Activated CD4-positive, alpha-beta memory T cell treated with anti-CD3 and anti-CD28 coated beads, Interleukin-2, amount 10 ng/mL, durations not matched to agents 7 days and 5 days (primary cell): ENCODE results near the gene GMDS. TPM values are rescaled to one million over a fixed set of nuclear protein-coding genes. Genes with fewer than 3 reads are reported as not detected.

Experiments used
- CTCF ChIA-PET: fragments of 350-600 bp; sonication (Branson Sonifier 250); formaldehyde crosslinking; loops from one replicate; lab custom pipeline; 2021; ENCODE audit warnings: antibody characterized with exemption, inconsistent platforms; lab: Charles Lee
- POLR2A ChIA-PET: fragments of 350-600 bp; sonication (Branson Sonifier 250); formaldehyde crosslinking; loops from one replicate; lab custom pipeline; 2021; ENCODE audit warnings: antibody characterized with exemption; lab: Charles Lee
- DNase-seq: peaks from one replicate; pipeline ENCODE4 v3.0.0-alpha.2; 2020
- H3K27ac Mint-ChIP-seq: one replicate; pipeline ENCODE4 v1.8.0; 2021; ENCODE audit warnings: mild to moderate bottlenecking, mixed read lengths
- H3K27me3 Mint-ChIP-seq: one replicate; pipeline ENCODE4 v1.8.0; 2021; ENCODE audit warnings: mixed read lengths
- H3K36me3 Mint-ChIP-seq: one replicate; pipeline ENCODE4 v1.8.0; 2021; ENCODE audit warnings: low read depth, mixed read lengths
- H3K4me1 Mint-ChIP-seq: one replicate; pipeline ENCODE4 v1.8.0; 2021; ENCODE audit warnings: mixed read lengths
- H3K4me3 Mint-ChIP-seq: one replicate; pipeline ENCODE4 v1.8.0; 2021; ENCODE audit warnings: mild to moderate bottlenecking, mixed read lengths
- H3K9me3 Mint-ChIP-seq: one replicate; pipeline ENCODE4 v1.8.0; 2021; ENCODE audit warnings: mixed read lengths
- total RNA-seq, 2 experiments: library from RNA; stranded (reverse); gene quantifications; one replicate each; pipeline ENCODE4 v1.2.3, GENCODE V29; 2021

Gene GMDS
- total RNA-seq, 2 experiments from 2014 or later: 23.7 to 24.7 TPM

DNA sequence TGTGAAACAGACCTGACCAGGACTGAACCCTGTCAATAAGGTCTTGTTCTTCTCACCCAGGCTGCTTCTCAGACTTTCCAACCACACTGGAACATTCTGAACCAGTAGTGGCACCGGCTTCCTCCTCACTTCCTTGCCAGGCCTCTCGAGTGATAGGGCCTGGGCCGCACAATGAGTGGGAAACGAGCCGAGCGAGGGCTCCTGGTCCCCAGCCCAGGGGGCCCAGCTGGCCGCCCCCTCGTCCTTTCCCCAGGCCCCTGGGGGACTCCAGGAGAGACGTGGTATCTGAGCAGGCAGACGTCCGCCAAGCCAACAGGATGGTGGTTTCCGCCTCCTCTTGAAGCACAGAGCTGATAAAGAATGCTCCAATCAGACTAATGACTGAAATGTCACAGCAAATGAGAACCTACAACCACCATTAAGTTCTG is 117.9 kb downstream of the GMDS start:
- H3K9me3 Mint-ChIP-seq: no peaks in the 10 kb centered on the region
- peak; percentile 31 for DNase-seq
- POLR2A ChIA-PET: interaction anchor here (0.8 kb wide), 1 partner anchor 15 kb away, joined by 3 read pairs; no protein-coding TSS in a partner anchor
- H3K4me3 Mint-ChIP-seq: no peak overlapping the region
- H3K27ac Mint-ChIP-seq: no peak overlapping the region
- H3K4me1 Mint-ChIP-seq: peaks cover 13% of the 10 kb centered on the region
- no peaks in the 10 kb centered on the region for H3K36me3 Mint-ChIP-seq
- CTCF ChIA-PET: no interaction called here
- no peaks in the 10 kb centered on the region for H3K27me3 Mint-ChIP-seq

DNA sequence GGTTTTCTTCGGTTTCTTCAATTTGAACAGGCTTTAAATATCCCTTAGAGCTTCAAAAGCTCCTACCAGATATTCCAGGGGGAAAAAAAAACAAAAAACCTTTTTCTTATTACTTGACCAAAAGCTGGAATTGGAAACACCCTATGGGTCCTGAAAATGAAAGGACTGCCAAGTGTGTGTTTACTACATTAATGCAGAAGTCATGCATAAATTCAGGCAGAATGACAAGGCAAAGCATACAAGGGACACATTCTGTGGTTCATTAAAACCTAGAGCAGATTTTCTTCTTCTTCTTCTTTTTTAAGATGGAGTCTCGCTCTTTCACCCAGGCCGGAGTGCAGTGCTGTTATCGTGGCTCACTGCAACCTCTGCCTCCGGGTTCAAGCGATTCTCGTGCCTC is 119.1 kb downstream of the GMDS start:
- Mint-ChIP-seq H3K27ac (no peak overlapping the region), H3K9me3 (no peaks in the 10 kb centered on the region), H3K27me3 (no peaks in the 10 kb centered on the region), H3K4me3 (no peak overlapping the region), H3K36me3 (no peaks in the 10 kb centered on the region), H3K4me1 (peaks cover 13% of the 10 kb centered on the region)
- ChIA-PET POLR2A (no interaction called here), CTCF (no interaction called here)
- no peak for DNase-seq

DNA sequence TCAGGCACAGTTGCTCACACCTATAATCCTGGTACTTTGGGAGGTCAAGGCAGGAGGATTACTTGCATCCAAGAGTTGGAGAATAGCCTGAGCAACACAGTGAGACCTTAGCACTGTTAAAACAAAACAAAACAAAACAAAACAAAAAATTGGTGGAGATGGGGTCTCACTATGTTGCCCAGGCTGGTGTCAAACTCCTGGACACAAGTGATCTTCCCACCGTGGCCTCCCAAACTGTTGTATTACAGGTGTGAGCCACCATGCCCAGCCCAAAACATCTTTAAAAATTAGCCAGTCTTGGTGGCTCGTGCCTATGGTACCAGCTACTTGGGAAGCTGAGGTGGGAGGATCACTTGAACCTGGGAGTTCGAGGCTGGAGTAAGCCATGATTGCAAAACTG is 120.2 kb downstream of the GMDS start:
- ChIA-PET CTCF (no interaction called here), POLR2A (no interaction called here)
- Mint-ChIP-seq H3K27me3 (no peaks in the 10 kb centered on the region), H3K27ac (no peak overlapping the region), H3K4me1 (peaks cover 13% of the 10 kb centered on the region), H3K9me3 (no peaks in the 10 kb centered on the region), H3K36me3 (no peaks in the 10 kb centered on the region), H3K4me3 (no peak overlapping the region)
- no peak for DNase-seq

DNA sequence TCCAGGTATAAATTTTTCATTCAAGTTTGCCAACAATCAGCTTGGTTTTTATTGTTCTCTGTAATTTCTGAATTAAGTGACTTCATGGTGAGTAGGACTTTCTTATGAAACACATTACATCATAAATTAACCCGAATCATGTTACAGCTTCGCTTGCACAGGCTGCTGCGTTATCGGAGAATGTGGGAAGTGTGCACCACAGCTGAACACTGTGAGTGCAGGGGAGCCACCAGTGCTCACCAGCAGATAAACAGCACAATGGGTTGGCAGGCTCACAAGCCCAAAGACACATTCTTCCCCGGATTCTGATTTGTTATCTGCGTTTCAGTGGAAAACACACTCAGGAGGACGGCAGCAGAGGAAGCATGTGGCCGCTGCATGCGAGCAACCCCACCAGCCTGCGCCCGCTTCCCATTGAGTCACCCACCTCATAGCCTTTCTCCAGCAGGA is 121.1 kb downstream of the GMDS start:
- CTCF ChIA-PET: no interaction called here
- Mint-ChIP-seq H3K36me3 (no peaks in the 10 kb centered on the region), H3K4me1 (peaks cover 9% of the 10 kb centered on the region), H3K27me3 (no peaks in the 10 kb centered on the region), H3K4me3 (no peak overlapping the region), H3K9me3 (no peaks in the 10 kb centered on the region), H3K27ac (no peak overlapping the region)
- no peak for DNase-seq
- POLR2A ChIA-PET: no interaction called here

DNA sequence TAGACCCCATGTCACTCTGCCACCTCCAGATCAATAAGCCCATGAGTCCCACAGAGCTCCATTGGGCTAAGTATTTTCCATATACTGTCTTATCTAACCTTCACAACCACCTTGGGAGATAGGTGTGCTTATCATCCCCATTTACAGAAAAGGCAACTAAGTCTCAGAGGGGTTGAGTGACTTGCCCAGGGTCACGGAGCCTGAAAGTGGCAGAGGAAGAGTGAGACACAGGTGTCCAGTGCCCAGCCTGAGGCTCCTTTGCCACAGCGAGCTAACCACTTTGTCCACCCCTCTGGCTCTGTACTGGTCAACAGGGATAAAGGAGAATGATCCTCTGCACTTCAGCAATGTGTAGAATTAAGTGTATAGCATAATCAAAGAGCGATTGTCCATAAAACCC is 124.5 kb downstream of the GMDS start:
- Mint-ChIP-seq H3K36me3 (no peaks in the 10 kb centered on the region), H3K4me3 (no peak overlapping the region), H3K9me3 (no peaks in the 10 kb centered on the region), H3K27ac (no peak overlapping the region), H3K4me1 (no peaks in the 10 kb centered on the region), H3K27me3 (no peaks in the 10 kb centered on the region)
- no peak for DNase-seq
- CTCF ChIA-PET: no interaction called here
- POLR2A ChIA-PET: no interaction called here

DNA sequence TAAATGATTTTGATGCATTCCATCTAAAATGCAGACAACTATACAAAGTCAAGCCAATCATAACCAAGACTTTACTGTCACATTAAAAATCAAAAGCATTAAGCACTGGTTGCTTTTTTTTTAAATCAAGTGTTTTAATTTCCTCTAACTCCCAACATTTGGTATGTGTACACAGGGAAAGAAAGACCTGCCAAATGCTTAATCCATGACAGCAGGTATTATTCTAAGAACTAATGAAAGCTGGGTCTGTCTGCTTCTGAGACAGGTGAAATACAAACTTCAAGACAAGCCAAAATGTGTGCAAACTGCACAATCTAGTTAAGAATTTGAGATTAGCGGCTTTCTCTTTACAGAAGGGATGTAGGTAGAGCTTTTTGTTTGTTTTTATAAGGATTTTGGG is 126.1 kb downstream of the GMDS start:
- CTCF ChIA-PET: no interaction called here
- Mint-ChIP-seq H3K9me3 (no peaks in the 10 kb centered on the region), H3K27me3 (no peaks in the 10 kb centered on the region), H3K4me1 (no peaks in the 10 kb centered on the region), H3K36me3 (no peaks in the 10 kb centered on the region), H3K27ac (no peak overlapping the region), H3K4me3 (no peak overlapping the region)
- DNase-seq: no peak
- POLR2A ChIA-PET: no interaction called here

DNA sequence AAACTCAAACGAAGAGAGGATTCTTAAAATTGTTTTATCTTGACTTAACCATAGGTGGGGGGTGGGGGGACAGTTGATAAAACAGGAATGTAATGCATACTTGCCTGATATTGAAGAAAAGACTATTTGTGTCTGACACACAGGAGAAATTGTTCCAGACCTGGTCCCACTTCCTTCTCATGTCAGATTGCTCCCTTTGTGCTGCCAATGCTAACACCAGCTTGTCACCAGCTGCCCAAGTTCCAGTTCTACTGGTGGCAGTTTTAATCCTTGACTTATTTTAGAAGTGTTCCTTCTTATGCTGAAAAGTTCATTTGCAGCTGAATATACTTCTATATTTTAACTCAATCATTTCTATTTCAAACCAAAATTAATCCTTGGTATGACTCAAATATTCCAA is 127.3 kb downstream of the GMDS start:
- CTCF ChIA-PET: interaction anchor here (0.7 kb wide), 1 partner anchor 565 kb away, joined by 4 read pairs; no protein-coding TSS in a partner anchor
- peaks cover 3% of the 10 kb centered on the region for H3K27me3 Mint-ChIP-seq
- POLR2A ChIA-PET: interaction anchor here (0.7 kb wide), 1 partner anchor 514 kb away, joined by 3 read pairs; no protein-coding TSS in a partner anchor
- H3K9me3 Mint-ChIP-seq: no peaks in the 10 kb centered on the region
- DNase-seq: no peak
- no peak overlapping the region for H3K4me3 Mint-ChIP-seq
- no peak overlapping the region for H3K27ac Mint-ChIP-seq
- no peaks in the 10 kb centered on the region for H3K36me3 Mint-ChIP-seq
- H3K4me1 Mint-ChIP-seq: no peaks in the 10 kb centered on the region

DNA sequence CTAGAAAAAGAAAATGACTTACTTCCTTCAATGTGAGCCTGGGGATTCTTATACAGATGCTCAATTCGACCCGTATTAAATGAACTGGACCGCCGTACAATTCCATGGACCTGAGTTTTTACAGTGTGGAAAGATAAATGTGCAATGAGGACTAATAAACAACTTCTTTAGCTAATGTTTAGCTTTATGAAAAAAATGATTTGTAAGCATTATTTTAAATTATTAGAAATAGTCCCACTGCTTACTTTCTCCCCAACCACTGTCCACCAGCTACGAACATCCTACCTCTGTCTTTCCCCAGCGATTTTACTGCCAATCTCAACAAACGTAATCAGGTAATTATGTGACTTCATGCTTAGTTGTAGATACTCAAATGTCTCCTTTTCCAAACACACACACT is 128.0 kb downstream of the GMDS start:
- H3K9me3 Mint-ChIP-seq: no peaks in the 10 kb centered on the region
- no peak for DNase-seq
- H3K27me3 Mint-ChIP-seq: peaks cover 5% of the 10 kb centered on the region
- POLR2A ChIA-PET: interaction anchor here (0.7 kb wide), 1 partner anchor 515 kb away, joined by 3 read pairs; no protein-coding TSS in a partner anchor
- H3K4me1 Mint-ChIP-seq: no peaks in the 10 kb centered on the region
- H3K36me3 Mint-ChIP-seq: no peaks in the 10 kb centered on the region
- H3K4me3 Mint-ChIP-seq: no peak overlapping the region
- no peak overlapping the region for H3K27ac Mint-ChIP-seq
- CTCF ChIA-PET: interaction anchor here (0.7 kb wide), 1 partner anchor 565 kb away, joined by 4 read pairs; no protein-coding TSS in a partner anchor

DNA sequence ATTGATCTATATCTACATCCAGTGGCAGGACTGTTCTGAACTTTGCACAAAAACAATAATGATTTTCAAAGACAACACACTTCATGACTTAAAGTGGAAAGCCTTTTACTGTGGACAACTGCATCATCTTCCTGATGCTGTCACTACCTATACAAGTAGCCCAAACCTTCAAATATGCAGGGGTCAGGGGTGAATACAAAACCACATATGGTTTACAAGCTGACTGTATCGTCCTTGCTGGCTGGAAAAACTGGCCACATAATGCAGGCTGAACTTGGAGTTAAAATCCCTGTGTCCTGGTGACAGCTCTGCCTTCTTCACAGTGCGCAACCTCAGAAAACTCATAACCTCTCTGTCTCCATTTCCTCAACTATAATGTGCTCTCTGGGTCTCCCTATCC is 128.9 kb downstream of the GMDS start:
- Mint-ChIP-seq H3K4me1 (peaks cover 4% of the 10 kb centered on the region), H3K4me3 (no peak overlapping the region), H3K36me3 (no peaks in the 10 kb centered on the region), H3K27ac (no peak overlapping the region), H3K27me3 (peaks cover 5% of the 10 kb centered on the region), H3K9me3 (no peaks in the 10 kb centered on the region)
- ChIA-PET CTCF (no interaction called here), POLR2A (interaction anchor here (1.3 kb wide), 1 partner anchor 10 kb away, joined by 4 read pairs; no protein-coding TSS in a partner anchor)
- DNase-seq: no peak

DNA sequence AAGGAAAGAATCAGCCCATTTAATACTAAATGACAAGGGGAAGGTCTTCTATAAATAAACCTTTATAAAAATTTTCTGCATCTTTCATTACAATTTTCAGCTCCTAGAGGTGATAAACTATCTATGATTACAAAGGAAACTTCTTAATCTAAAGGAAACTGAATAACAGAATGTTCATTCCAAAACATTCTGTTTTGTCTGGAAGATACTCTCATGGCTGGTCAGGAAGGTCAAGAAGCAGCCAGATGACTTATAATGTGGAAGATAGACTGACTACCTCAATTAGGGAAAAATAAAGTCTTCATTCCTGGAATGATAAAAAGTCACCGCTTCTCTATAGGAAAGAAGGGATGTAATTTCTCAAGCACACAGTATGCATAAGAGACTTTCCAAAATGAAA is 131.3 kb downstream of the GMDS start:
- H3K4me3 Mint-ChIP-seq: no peak overlapping the region
- peaks cover 16% of the 10 kb centered on the region for H3K4me1 Mint-ChIP-seq
- H3K27ac Mint-ChIP-seq: no peak overlapping the region
- H3K27me3 Mint-ChIP-seq: peaks cover 5% of the 10 kb centered on the region
- no peak for DNase-seq
- H3K9me3 Mint-ChIP-seq: no peaks in the 10 kb centered on the region
- POLR2A ChIA-PET: no interaction called here
- CTCF ChIA-PET: interaction anchor here (0.5 kb wide), 1 partner anchor 702 kb away, joined by 4 read pairs; no protein-coding TSS in a partner anchor
- no peaks in the 10 kb centered on the region for H3K36me3 Mint-ChIP-seq

DNA sequence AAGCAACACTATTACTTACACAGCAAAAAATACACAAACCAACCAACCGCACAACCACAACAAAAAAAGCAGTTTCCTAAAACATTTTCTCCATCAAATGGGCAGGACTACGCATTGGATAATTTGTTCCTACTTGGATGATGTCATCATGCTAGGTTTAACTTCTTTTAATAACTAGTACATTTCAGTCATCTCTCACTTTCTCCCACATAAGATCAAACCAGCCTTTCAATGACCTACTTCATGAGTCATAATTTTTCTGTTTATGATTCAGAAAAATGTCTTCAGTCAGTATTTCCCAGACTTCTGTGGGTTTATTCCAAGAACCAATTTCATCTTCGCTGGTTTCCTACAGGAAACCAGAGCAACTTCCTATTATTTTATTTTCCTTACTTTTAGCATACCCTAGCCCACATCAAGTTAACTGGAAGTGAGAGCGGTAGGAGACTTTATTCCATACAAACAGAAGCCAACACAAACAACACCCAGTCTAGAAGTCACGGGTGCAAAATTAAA is 134.2 kb downstream of the GMDS start:
- POLR2A ChIA-PET: no interaction called here
- H3K9me3 Mint-ChIP-seq: no peaks in the 10 kb centered on the region
- peak overlapping the region; percentile 60 for H3K4me3 Mint-ChIP-seq
- H3K36me3 Mint-ChIP-seq: no peaks in the 10 kb centered on the region
- H3K27me3 Mint-ChIP-seq: peaks cover 5% of the 10 kb centered on the region
- CTCF ChIA-PET: no interaction called here
- no peak for DNase-seq
- H3K27ac Mint-ChIP-seq: no peak overlapping the region
- peaks cover 16% of the 10 kb centered on the region for H3K4me1 Mint-ChIP-seq

DNA sequence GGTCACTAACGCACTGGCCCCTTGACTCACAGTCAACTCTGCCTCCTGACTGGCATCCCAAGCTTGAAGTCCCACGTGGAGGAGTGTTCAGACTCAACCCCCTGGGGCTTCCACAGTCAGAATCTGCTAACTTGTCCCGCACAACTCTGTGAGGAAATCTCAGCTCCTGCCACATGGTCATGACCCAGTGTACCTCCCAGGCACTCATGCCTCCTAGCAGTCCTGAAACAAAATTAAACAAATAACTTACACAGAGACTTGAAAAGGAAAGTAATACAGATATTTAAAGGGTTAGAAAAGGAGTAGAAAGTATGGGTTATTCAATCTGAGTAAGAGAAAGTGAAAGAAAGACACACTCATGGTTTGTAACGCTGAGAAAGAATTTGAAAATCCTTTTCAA is 134.9 kb downstream of the GMDS start:
- DNase-seq: no peak
- H3K36me3 Mint-ChIP-seq: no peaks in the 10 kb centered on the region
- no peaks in the 10 kb centered on the region for H3K9me3 Mint-ChIP-seq
- CTCF ChIA-PET: no interaction called here
- peaks cover 16% of the 10 kb centered on the region for H3K4me1 Mint-ChIP-seq
- no peak overlapping the region for H3K27ac Mint-ChIP-seq
- peaks cover 5% of the 10 kb centered on the region for H3K27me3 Mint-ChIP-seq
- H3K4me3 Mint-ChIP-seq: peak overlapping the region; percentile 60
- POLR2A ChIA-PET: no interaction called here

DNA sequence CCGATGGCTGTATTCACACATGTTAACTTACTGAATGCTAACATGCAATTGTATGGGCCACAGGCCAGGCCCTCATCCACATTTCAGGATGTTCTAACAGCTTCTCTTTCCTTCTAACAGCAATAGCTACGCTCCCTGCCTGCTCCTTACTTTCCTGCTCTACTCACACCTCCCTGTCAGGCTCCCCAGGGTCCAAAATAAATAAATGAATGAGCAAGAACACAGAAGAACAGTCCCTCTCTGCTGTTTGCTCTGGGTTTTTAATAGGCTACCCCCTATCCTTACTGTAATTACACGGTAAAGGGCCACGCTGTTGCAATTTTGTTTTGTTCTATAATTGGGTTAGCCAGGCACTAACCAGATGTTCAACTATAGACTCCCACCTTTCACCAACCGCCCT is 135.6 kb downstream of the GMDS start:
- peaks cover 5% of the 10 kb centered on the region for H3K27me3 Mint-ChIP-seq
- H3K9me3 Mint-ChIP-seq: no peaks in the 10 kb centered on the region
- H3K4me3 Mint-ChIP-seq: no peak overlapping the region
- no peak for DNase-seq
- ChIA-PET POLR2A (no interaction called here), CTCF (no interaction called here)
- H3K36me3 Mint-ChIP-seq: no peaks in the 10 kb centered on the region
- peaks cover 16% of the 10 kb centered on the region for H3K4me1 Mint-ChIP-seq
- H3K27ac Mint-ChIP-seq: no peak overlapping the region

DNA sequence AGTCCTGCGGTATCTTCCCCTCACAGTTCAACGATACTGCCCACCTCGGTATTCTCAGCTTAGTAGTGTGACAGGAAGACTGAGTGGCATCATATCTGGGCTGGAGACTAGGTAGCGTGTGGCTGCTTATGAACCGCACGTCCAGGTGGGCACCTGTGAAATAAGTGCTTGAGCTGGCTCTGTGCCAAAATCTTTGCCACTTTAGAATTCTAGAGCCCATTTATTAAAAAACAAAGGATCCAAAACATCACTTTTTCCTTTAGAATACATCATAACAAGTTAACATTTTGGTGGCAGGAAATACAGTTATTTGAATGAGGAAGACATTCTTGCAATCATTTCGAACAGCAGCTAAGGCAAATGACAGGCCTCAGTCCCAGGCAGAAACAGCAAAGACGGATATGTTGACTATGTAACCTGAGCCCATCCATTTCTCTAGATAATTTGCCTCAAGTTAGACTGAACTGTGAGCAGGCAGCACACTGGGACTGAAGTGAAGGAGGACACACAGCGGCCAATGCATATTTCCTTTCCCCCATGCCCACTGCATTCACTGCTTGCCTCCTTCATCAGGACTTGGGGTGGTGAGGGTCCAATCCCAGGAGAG is 136.6 kb downstream of the GMDS start:
- CTCF ChIA-PET: no interaction called here

More for the DNA sequence above, 136.6 kb downstream of the GMDS start:
- no peaks in the 10 kb centered on the region for H3K36me3 Mint-ChIP-seq
- no peaks in the 10 kb centered on the region for H3K9me3 Mint-ChIP-seq
- no peak overlapping the region for H3K4me3 Mint-ChIP-seq
- H3K27me3 Mint-ChIP-seq: peaks cover 5% of the 10 kb centered on the region
- H3K27ac Mint-ChIP-seq: no peak overlapping the region
- DNase-seq: no peak
- peaks cover 16% of the 10 kb centered on the region for H3K4me1 Mint-ChIP-seq
- POLR2A ChIA-PET: no interaction called here
